Spleen (tissue), 13 donors: ENCODE data around the gene MXD1. TPM values are rescaled to one million over a fixed set of nuclear protein-coding genes. Genes with fewer than 3 reads are reported as not detected.
"Not testable (repeated sequence)": the region's sequence is repeated elsewhere in the genome, so short reads cannot be mapped to it uniquely, and the experiment has no call there.

Experiments
- DNase-seq: peaks from one replicate; pipeline ENCODE4 v3.0.0-alpha.2; 2020
- H3K27ac ChIP-seq, 8 donors: fragments of 200-600 bp; sonication (generic) in 7 of 8; 1 replicate in 4 of 8; 2 replicates in 4 of 8; pipeline versions ENCODE4 v1.5.0 to v1.8.0; 2016 to 2021; ENCODE audit warnings: inconsistent platforms in 4 of 8, mild to moderate bottlenecking in 4 of 8, moderate library complexity in 1 of 8
- H3K27me3 ChIP-seq, 7 donors: fragments of 200-600 bp; sonication (generic) in 6 of 7; replicated peaks in 1 of 7; 1 replicate in 4 of 7; 2 replicates in 3 of 7; pipeline versions ENCODE4 v1.5.0 to v1.8.0; 2016 to 2021; ENCODE audit warnings: inconsistent platforms in 3 of 7, mild to moderate bottlenecking in 1 of 7
- H3K36me3 ChIP-seq, 6 donors: fragments of 200-600 bp; sonication (generic) in 5 of 6; 1 replicate in 4 of 6; 2 replicates in 2 of 6; pipeline versions ENCODE4 v1.5.0 to v1.8.0; 2016 to 2021; ENCODE audit warnings: inconsistent platforms in 2 of 6
- H3K4me1 ChIP-seq, 6 donors: fragments of 200-600 bp; sonication (generic) in 5 of 6; 1 replicate in 3 of 6; 2 replicates in 3 of 6; pipeline versions ENCODE4 v1.5.0 to v1.8.0; 2016 to 2021; ENCODE audit warnings: inconsistent platforms in 3 of 6
- H3K4me3 ChIP-seq, 8 donors: fragments of 200-600 bp; sonication (generic) in 7 of 8; 1 replicate in 4 of 8; 2 replicates in 4 of 8; pipeline versions ENCODE4 v1.5.0 to v1.8.0; 2016 to 2021; ENCODE audit warnings: inconsistent platforms in 4 of 8, mild to moderate bottlenecking in 4 of 8, moderate library complexity in 2 of 8
- H3K9me3 ChIP-seq, 8 donors: fragments of 200-600 bp; sonication (generic) in 7 of 8; 1 replicate in 4 of 8; 2 replicates in 4 of 8; pipeline versions ENCODE4 v1.5.0 to v1.8.0; 2016 to 2021; ENCODE audit warnings: inconsistent platforms in 4 of 8
- POLR2A ChIP-seq, 3 donors: fragments of 450-650 bp; IDR thresholded peaks; one replicate each; pipeline ENCODE4 v1.5.1; 2017; ENCODE audit warnings: antibody characterized with exemption in 3 of 3, mild to moderate bottlenecking in 1 of 3
- POLR2AphosphoS5 ChIP-seq, 3 donors: sonication (generic); formaldehyde crosslinking; IDR thresholded peaks; one replicate each; pipeline ENCODE4 v1.5.1; 2017; ENCODE audit warnings: antibody characterized with exemption in 3 of 3
- WGBS, 5 donors: extraction: QIAGEN DNeasy Blood & Tissue Kit in 3 of 5; methylation state at CpG; one replicate each; pipeline versions ENCODE4 v1.1.5 to v1.1.7; 2013 to 2018; 5-methylcytosine and 5-hydroxymethylcytosine counted together
- intact Hi-C: fragments of 100-400 bp; cut with DNase I; formaldehyde crosslinking; loops from one replicate; pipeline ENCODE4 v1.15.0; 2023; ENCODE audit warnings: low total_unique reads
- long read RNA-seq, 2 donors: transcript quantifications; one replicate each; lab custom pipeline, GENCODE V29; 2026
- polyA plus RNA-seq, 3 donors: library from polyadenylated mRNA; stranded (reverse); fragments of 200-250 nt; gene quantifications; one replicate each; pipeline ENCODE4 v1.2.1, GENCODE V29; 2013
- total RNA-seq, 7 donors: library from RNA; depleted of rRNA in 3 of 7; stranded (reverse); fragments of >200 nt in 3 of 7; fragmentation: NEBNext Ultra II Directional in 4 of 7; extraction: Animal tissue kit (Norgen Biotek cat#: 25700) in 4 of 7; gene quantifications; one replicate each; pipeline versions ENCODE4 v1.1.0 to v1.2.1, GENCODE V29; 2016 to 2021
- TF ChIP-seq, protein P1 (sequence below), 11 experiments: fragments of 200-600 bp in 7 of 11; fragments of 450-650 bp in 4 of 11; sonication (generic) in 4 of 11; IDR thresholded peaks in 8 of 11; conservative IDR thresholded peaks in 3 of 11; 1 replicate in 7 of 11; 2 replicates in 4 of 11; pipeline versions ENCODE4 v1.4.0 to v1.8.0; 2016 to 2021; ENCODE audit warnings: antibody characterized with exemption in 11 of 11, inconsistent platforms in 4 of 11, mild to moderate bottlenecking in 1 of 11
- donor health status: healthy with polysubstance abuse.
- donor health status: DM: no; HTN: no; CAD: no; lungs with moderate emphysema.
- donor health status: DM: no; HTN: no; CAD: no.
- donor health status: Bipolar disorder and iron deficiency.
- donor health status: healthy.
- donor health status: DM: no; HTN: no; CAD: no.
- donor health status: DM: yes; HTN: yes; CAD: no.

MXD1 gene, protein sequence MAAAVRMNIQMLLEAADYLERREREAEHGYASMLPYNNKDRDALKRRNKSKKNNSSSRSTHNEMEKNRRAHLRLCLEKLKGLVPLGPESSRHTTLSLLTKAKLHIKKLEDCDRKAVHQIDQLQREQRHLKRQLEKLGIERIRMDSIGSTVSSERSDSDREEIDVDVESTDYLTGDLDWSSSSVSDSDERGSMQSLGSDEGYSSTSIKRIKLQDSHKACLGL
- total RNA-seq (100 to 1,000 TPM in 2 of 7 donors, 10 to 100 TPM in 5; 41.6 to 241 (median 90.3) TPM), polyA plus RNA-seq (1 to 10 TPM; 2.7 to 7.2 (median 4.2) TPM)
- long read RNA-seq, donor 1 = 0 reads
- long read RNA-seq, donor 2, full-length matches to known transcripts = 4 of 4 reads
- long read RNA-seq, donor 2, partial matches to known transcripts = 0 of 4 reads
- long read RNA-seq, donor 2, other reads (novel, unspliced or antisense) = 0 of 4 reads

DNA sequence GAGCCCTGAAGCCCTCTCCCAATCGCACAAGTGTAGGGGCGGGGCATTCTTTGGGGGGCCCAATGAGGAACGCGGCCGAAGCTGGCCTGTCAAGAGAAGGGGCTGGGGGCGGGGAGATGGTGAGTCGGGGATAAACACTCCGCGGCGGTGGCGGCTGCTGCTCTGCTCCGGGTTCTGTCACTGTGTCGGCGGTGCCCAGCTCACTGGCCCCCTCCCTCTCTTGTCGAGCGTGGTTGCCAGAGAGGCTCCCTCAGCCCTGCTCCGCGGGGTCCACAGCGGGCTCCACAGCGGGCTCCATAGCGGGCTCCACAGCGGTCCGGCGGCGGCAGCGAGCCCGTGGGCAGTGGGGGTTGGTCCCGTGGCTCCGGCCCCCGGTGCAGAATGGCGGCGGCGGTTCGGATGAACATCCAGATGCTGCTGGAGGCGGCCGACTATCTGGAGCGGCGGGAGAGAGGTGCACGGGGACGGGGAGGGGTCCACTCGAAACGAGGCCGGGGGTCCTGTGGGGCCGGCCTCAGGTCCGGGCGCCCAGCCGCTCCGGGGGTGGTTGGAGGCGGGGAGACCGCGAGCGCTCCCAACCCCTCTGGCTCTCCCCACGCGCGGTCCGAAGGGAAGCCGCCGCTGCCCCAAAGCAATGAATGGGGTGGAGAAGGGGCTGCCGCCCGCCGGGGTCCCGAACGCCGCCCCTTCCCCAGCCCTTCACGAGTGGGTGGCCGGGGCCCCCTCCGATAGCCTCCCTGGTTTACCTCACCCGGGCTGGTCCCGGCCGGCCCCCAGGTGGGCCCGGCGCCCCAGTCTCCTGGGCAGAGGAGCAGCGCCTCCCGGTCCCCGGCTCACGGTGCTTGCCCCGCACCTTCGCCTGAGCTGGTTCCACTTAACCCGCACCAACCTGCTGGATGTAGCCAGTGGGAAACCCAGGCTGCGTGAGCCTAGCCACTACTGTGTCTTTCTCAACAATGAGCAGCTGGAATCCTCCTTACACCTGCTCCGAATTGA is at the start of gene MXD1:
Gene MXD1, plus strand, starts transcription at position 160 of the 996 bp plus-strand sequence. Its CDS starts 222 bp downstream, at position 382.
- peak; percentile 100 for DNase-seq
- Histone ChIP-seq H3K4me1 (peaks cover 13 to 75% (median 53%) of the 10 kb centered on the region in 6 donors), H3K36me3 (peaks cover 0 to 54% (median 14%) of the 10 kb centered on the region in 6 donors), H3K4me3 (peak within 1 kb of the TSS; percentile 71 to 92 (median 78)), H3K27ac (peak within 1 kb of the TSS; percentile 80 to 100 (median 99)), H3K27me3 (no peaks in the 10 kb centered on the region), H3K9me3 (no peaks in the 10 kb centered on the region)
- intact Hi-C loops = loop anchor here (5.0 kb wide), 1 partner anchor 387 kb away; the partner anchor contains the start of gene FAM136A
- TF ChIP-seq, protein P1, sequence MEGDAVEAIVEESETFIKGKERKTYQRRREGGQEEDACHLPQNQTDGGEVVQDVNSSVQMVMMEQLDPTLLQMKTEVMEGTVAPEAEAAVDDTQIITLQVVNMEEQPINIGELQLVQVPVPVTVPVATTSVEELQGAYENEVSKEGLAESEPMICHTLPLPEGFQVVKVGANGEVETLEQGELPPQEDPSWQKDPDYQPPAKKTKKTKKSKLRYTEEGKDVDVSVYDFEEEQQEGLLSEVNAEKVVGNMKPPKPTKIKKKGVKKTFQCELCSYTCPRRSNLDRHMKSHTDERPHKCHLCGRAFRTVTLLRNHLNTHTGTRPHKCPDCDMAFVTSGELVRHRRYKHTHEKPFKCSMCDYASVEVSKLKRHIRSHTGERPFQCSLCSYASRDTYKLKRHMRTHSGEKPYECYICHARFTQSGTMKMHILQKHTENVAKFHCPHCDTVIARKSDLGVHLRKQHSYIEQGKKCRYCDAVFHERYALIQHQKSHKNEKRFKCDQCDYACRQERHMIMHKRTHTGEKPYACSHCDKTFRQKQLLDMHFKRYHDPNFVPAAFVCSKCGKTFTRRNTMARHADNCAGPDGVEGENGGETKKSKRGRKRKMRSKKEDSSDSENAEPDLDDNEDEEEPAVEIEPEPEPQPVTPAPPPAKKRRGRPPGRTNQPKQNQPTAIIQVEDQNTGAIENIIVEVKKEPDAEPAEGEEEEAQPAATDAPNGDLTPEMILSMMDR (IDR thresholded peaks at IDR 0.05 in 8 of 11, conservative IDR thresholded peaks at IDR 0.05 in 3 of 11) = no peak
- TF ChIP-seq POLR2A (IDR thresholded peaks at IDR 0.05) (peak; percentile 84 to 97 (median 95)), POLR2AphosphoS5 (IDR thresholded peaks at IDR 0.05) (peak; percentile 88 to 95 (median 90))
- 0 to 1% (median 1%) methylated on average over 54 to 81 of the region's 81 CpGs for WGBS, 5 donors

DNA sequence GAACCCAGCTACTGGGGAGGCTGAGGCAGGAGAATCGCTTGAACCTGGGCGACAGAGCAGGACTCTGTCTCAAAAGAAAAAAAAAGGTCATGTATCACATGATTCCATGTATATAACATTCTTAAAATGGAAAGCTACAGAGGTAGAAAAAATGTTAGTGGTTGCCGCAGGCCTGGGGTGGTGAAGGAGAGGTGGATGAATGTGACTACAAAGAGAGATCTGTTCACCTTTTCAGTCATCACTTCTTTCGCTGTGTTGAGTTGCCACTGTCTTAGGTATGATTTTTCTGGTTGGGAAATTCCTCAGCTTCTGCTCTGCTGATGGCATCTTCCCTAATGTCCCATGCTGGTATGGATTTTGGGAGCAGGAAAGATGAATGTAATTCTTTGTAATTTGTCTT is 26.5 kb upstream of the MXD1 start:
- H3K27ac ChIP-seq = no peak overlapping the region
- no peaks in the 10 kb centered on the region for H3K27me3 ChIP-seq
- no peaks in the 10 kb centered on the region for H3K36me3 ChIP-seq
- peaks cover 0 to 9% (median 4%) of the 10 kb centered on the region in 8 donors for H3K9me3 ChIP-seq
- H3K4me1 ChIP-seq = peaks cover 0 to 6% (median 4%) of the 10 kb centered on the region in 6 donors
- H3K4me3 ChIP-seq = no peak overlapping the region
- no peak for TF ChIP-seq POLR2AphosphoS5 (IDR thresholded peaks at IDR 0.05)
- DNase-seq = no peak
- WGBS, 5 donors = 94 to 99% (median 97%) methylated on average over 4 of the region's 4 CpGs
- intact Hi-C loops = no loop called here

DNA sequence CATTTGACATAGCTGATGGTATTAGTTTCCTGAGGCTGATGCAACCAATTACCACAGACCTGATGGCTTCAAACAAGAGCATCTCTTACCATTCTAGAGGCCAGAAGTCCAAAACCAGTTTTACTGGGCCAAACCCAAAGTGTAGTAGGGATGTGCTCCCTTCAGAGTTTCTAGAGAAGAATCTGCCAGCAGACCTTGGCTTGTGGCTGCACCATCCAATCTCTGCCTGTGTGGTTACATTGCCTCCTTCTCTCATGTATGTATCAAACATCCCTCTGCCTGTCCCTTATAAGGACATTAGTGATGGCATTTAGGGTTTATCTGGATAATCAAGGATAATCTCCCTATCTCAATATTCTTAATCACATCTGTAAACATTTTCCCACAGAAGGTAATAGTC is 25.6 kb upstream of the MXD1 start:
- Histone ChIP-seq H3K4me1 (peaks cover 0 to 8% (median 7%) of the 10 kb centered on the region in 6 donors), H3K36me3 (no peaks in the 10 kb centered on the region), H3K9me3 (peaks cover 0 to 9% (median 4%) of the 10 kb centered on the region in 8 donors), H3K4me3 (no peak overlapping the region), H3K27ac (no peak overlapping the region), H3K27me3 (no peaks in the 10 kb centered on the region)
- DNase-seq = no peak
- TF ChIP-seq POLR2A (IDR thresholded peaks at IDR 0.05) (no peak), POLR2AphosphoS5 (IDR thresholded peaks at IDR 0.05) (no peak)
- TF ChIP-seq, protein P1 (IDR thresholded peaks at IDR 0.05 in 8 of 11, conservative IDR thresholded peaks at IDR 0.05 in 3 of 11) = no peak
- intact Hi-C loops = no loop called here

DNA sequence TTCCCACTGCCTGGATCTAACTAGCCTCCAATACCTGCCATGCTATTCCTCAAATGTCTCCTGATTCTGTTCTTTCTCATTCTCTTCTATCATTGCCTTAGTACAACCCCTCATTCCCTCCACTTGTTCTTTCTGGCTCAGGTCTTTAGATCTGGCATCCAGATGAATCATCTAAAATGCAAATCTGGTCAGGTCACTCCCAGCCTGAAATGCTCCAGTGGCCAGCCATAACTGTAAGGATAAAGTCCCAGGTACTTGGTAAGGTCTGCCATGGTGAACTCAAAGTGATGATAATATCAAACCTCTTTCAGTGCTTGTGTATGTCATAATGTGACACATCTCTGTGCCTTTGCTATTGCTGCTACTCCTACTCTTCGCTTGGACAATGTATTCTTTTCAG is 24.0 kb upstream of the MXD1 start:
- no peak overlapping the region for H3K27ac ChIP-seq
- intact Hi-C loops = no loop called here
- no peaks in the 10 kb centered on the region for H3K27me3 ChIP-seq
- no peak for TF ChIP-seq POLR2A (IDR thresholded peaks at IDR 0.05)
- TF ChIP-seq, protein P1 (IDR thresholded peaks at IDR 0.05 in 8 of 11, conservative IDR thresholded peaks at IDR 0.05 in 3 of 11) = no peak
- no peak for TF ChIP-seq POLR2AphosphoS5 (IDR thresholded peaks at IDR 0.05)
- peaks cover 0 to 9% (median 4%) of the 10 kb centered on the region in 8 donors for H3K9me3 ChIP-seq
- no peak overlapping the region for H3K4me3 ChIP-seq
- WGBS, 5 donors = 40 to 92% (median 48%) methylated on average over 1 of the region's 1 CpG
- peaks cover 10 to 23% (median 23%) of the 10 kb centered on the region in 6 donors for H3K4me1 ChIP-seq
- DNase-seq = no peak
- H3K36me3 ChIP-seq = peaks cover 0 to 10% (median 4%) of the 10 kb centered on the region in 6 donors

DNA sequence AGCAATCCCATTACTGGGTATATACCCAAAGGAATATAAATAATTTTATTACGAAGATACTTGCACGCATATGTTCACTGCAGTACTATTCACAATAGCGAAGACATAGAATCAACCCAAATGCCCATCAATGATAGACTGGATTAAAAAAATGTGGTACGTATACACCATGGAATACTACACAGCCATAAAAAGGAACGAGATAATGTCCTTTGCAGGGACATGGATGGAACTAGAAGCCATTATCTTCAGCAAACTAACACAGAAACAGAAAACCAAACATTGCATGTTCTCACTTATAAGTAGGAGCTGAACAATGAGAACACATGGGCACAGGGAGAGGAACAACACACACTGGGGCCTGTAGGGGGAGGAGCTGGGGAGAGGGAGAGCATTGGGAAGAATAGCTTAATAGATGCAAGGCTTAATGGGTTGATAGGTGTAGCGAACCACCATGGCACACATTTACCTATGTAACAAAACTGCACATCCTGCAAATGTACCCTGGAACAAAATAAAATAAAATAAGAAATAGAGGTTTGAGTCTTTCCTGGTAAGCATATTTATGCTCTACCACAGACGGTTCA is 22.0 kb upstream of the MXD1 start:
- DNase-seq, H3K27me3 ChIP-seq, intact Hi-C loops, H3K9me3 ChIP-seq: not testable (repeated sequence)
- peak overlapping the region in 3 of 8 donors; percentile 72 to 89 (median 75) for H3K4me3 ChIP-seq
- peaks cover 12 to 42% (median 28%) of the 10 kb centered on the region in 6 donors for H3K4me1 ChIP-seq
- H3K36me3 ChIP-seq = peaks cover 8 to 30% (median 23%) of the 10 kb centered on the region in 6 donors
- 93 to 96% (median 94%) methylated on average over 7 of the region's 7 CpGs for WGBS, 5 donors
- H3K27ac ChIP-seq = peak overlapping the region in 4 of 8 donors; percentile 64 to 88 (median 84)
